Neutrophil (primary cell): ENCODE measurements around the gene NUDT13.
"Not testable (repeated sequence)": the region's sequence is repeated elsewhere in the genome, so short reads cannot be mapped to it uniquely, and the experiment has no call there.

ENCODE experiments used
- H3K27ac ChIP-seq: fragments of 200-600 bp; sonication (generic); 2 replicates; pipeline ENCODE4 v1.5.1; 2016; ENCODE audit warnings: mild to moderate bottlenecking, moderate library complexity
- H3K27me3 ChIP-seq: fragments of 200-600 bp; sonication (generic); 2 replicates; pipeline ENCODE4 v1.6.0; 2016; ENCODE audit warnings: mild to moderate bottlenecking
- H3K36me3 ChIP-seq: fragments of 200-600 bp; sonication (generic); 2 replicates; pipeline ENCODE4 v1.5.1; 2017
- H3K4me1 ChIP-seq, 2 experiments: fragments of 200-600 bp in 1 of 2; sonication (generic) in 1 of 2; 1 replicate in 1 of 2; 2 replicates in 1 of 2; pipeline versions ENCODE4 v1.5.1 to v1.6.1; 2013 to 2016; ENCODE audit warnings: low read depth in 1 of 2, low read length in 1 of 2, mild to moderate bottlenecking in 1 of 2, moderate library complexity in 1 of 2; ENCODE audit not compliant: control insufficient read depth in 1 of 2, insufficient read depth in 1 of 2
- H3K4me3 ChIP-seq, 2 experiments: fragments of 200-600 bp in 1 of 2; sonication (generic) in 1 of 2; 1 replicate in 1 of 2; 2 replicates in 1 of 2; pipeline ENCODE4 v1.5.1; 2013 to 2016; ENCODE audit warnings: low read depth in 1 of 2, low read length in 1 of 2, mild to moderate bottlenecking in 1 of 2, moderate library complexity in 1 of 2
- H3K9me3 ChIP-seq: fragments of 200-600 bp; sonication (generic); 2 replicates; pipeline ENCODE4 v1.5.1; 2016
- TF ChIP-seq, protein P1 (sequence below): fragments of 200-600 bp; sonication (generic); IDR thresholded peaks from 2 replicates; pipeline ENCODE4 v1.5.1; 2016; ENCODE audit warnings: antibody characterized with exemption

NUDT13 gene

DNA sequence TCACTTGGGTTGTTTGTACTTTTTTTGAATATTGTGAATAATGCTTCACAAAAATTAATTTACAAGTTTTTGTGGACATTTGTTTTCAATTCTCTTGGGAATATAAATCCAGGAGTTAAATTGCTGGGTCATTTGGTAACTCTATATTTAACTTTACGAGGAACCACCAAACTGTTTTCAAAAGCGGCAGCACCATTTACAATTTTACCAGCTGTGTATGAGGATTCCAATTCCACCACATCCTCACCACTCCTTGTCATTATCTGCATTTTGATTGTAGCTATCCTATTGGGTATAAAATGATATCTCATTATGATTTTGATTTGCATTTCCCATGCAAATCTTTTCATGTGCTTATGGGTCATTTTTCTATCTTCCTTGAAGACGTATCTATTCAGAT is 4.0 kb upstream of the NUDT13 start:
- Histone ChIP-seq H3K27ac (no peak overlapping the region), H3K4me1 (peaks cover 7 to 11% of the 10 kb centered on the region in 2 experiments), H3K9me3 (no peaks in the 10 kb centered on the region), H3K27me3 (no peaks in the 10 kb centered on the region), H3K4me3 (no peak overlapping the region), H3K36me3 (no peaks in the 10 kb centered on the region)
- TF ChIP-seq, protein P1, sequence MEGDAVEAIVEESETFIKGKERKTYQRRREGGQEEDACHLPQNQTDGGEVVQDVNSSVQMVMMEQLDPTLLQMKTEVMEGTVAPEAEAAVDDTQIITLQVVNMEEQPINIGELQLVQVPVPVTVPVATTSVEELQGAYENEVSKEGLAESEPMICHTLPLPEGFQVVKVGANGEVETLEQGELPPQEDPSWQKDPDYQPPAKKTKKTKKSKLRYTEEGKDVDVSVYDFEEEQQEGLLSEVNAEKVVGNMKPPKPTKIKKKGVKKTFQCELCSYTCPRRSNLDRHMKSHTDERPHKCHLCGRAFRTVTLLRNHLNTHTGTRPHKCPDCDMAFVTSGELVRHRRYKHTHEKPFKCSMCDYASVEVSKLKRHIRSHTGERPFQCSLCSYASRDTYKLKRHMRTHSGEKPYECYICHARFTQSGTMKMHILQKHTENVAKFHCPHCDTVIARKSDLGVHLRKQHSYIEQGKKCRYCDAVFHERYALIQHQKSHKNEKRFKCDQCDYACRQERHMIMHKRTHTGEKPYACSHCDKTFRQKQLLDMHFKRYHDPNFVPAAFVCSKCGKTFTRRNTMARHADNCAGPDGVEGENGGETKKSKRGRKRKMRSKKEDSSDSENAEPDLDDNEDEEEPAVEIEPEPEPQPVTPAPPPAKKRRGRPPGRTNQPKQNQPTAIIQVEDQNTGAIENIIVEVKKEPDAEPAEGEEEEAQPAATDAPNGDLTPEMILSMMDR: no peak

- peaks cover 7 to 11% of the 10 kb centered on the region in 2 experiments for H3K4me1 ChIP-seq
- H3K9me3 ChIP-seq, H3K27me3 ChIP-seq, H3K4me3 ChIP-seq, H3K27ac ChIP-seq, H3K36me3 ChIP-seq: not testable (repeated sequence)
These were observed 1.0 kb upstream of the NUDT13 start for GRCh38 chr10:73109248-73109652.

DNA sequence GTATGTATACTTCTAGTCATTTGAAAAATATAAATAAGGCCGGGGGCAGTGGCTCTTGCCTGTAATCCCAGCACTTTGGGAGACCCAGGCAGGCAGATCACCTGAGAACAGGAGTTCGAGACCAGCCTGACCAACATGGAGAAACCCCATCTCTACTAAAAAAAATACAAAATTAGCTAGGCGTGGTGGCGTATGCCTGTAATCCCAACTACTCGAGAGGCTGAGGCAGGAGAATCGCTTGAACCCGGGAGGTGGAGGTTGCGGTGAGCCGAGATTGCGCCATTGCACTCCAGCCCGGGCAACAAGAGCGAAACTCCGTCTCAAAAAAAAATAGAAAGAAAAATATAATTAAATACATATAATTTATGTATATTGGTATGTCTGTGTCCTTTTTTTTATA is 1.8 kb downstream of the NUDT13 start:
- H3K27ac ChIP-seq, H3K27me3 ChIP-seq, H3K36me3 ChIP-seq, H3K9me3 ChIP-seq, H3K4me3 ChIP-seq: not testable (repeated sequence)
- peaks cover 7 to 11% of the 10 kb centered on the region in 2 experiments for H3K4me1 ChIP-seq

DNA sequence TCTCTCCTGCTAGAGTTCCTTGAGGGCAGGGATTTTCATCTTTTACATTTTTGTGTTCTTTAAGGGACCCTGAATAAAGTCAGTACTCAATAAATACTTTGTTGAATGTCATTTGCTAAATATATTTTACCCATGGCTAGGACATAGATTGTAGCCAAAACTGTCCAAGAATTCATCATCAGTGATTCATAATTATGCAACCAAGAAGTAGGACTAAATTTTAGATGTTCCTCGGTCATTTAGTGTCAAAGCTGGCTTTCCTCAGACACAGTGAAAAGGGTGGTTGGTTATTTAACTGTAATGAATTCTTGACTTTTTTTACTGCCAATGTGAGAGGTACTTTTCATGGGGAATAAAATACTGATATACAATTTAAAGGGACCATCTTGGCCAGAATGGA is 3.3 kb downstream of the NUDT13 start:
- Histone ChIP-seq H3K27ac (no peak overlapping the region), H3K36me3 (no peaks in the 10 kb centered on the region), H3K4me1 (peaks cover 7 to 11% of the 10 kb centered on the region in 2 experiments), H3K9me3 (no peaks in the 10 kb centered on the region), H3K4me3 (no peak overlapping the region), H3K27me3 (no peaks in the 10 kb centered on the region)
- TF ChIP-seq, protein P1: no peak

DNA sequence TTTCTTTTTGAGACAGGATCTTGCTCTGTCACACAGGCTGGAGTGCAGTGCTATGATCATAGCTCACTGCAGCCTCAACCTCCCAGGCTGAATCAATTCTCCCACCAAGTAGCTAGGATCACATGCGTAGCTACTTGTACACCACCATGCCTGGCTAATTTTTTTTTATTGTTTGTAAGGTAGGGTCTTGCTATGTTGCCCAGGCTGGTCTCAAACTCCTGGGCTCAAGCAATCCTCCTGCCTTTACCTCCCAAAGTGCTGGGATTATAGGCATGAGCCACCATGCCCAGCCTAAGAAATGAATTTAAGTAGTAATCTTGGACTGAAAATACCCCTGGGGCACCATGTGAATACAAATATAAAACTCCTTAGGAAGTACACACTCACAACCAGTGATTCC is 5.8 kb downstream of the NUDT13 start:
- Histone ChIP-seq H3K9me3 (no peaks in the 10 kb centered on the region), H3K4me3 (no peak overlapping the region), H3K27ac (no peak overlapping the region), H3K4me1 (peaks cover 0 to under 1% of the 10 kb centered on the region in 2 experiments), H3K36me3 (peaks cover 11% of the 10 kb centered on the region), H3K27me3 (no peaks in the 10 kb centered on the region)
- TF ChIP-seq, protein P1: no peak

DNA sequence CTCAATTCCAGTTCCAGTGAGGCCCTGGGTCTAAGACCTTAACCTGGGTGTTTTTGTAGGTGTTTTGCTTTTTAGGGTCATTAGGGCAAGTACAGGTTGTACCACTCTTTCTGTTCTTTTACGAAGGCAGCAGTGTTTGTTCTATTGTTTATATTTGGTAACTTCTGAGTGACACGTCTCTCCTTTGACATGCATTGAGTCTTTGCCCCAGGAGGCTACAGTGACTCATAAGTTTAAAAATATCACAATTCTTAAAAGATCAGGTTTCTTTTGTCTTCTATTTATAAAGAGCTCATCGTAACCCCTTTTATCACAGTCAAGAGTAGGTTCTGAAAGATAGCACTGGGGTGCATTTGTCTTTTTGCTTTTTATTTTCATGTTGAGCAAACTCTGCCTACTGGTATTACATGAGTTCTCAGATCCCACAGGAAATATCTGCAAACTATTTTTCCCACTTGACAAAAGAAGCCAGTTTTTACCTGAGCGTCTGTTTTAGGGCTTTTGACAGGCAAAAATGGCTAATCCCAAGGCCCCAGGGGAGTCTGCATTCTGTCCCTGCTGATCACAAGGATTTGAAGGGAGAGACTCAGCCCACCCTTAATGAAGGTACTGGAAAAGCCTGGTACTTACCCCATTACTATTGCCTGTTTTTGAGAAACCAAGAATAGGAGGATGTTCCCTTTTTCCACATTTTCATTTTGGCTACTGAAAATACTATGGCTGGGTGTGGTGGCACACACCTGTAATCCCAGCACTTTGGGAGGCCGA is 7.9 kb downstream of the NUDT13 start:
- Histone ChIP-seq H3K4me1 (no peaks in the 10 kb centered on the region), H3K27ac (no peak overlapping the region), H3K4me3 (no peak overlapping the region), H3K36me3 (peaks cover 18% of the 10 kb centered on the region), H3K27me3 (no peaks in the 10 kb centered on the region), H3K9me3 (no peaks in the 10 kb centered on the region)
- TF ChIP-seq, protein P1: no peak
